ENCODE data around the gene OR51D1.

OR51D1 gene

DNA sequence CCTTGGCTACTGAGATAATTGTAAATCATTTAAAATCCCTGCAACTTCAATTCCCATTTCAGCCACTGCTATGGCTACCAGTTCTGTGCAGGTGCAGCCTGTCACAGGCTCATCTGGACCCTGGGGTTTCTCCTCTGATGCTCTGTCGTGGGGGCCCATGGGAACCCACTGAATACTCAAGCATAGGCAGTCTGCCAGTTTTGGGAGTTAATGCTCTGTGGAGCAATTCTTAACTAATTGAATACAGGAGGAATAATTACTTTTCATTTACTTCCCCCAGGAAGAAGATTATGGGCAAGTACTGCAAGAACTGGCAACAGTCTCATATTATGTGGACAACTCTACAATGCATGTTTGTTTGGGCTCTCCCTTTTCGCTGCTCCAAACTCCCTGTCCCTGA, 34.5 kb downstream of the OR51D1 start:
- Mint-ChIP-seq H3K4me1 (ENCODE audit: low read depth) (no peaks in the 10 kb centered on the region), H3K27ac (no peak overlapping the region), H3K9me3 (no peaks in the 10 kb centered on the region), H3K4me3 (no peak overlapping the region), H3K36me3 (ENCODE audit: low read depth) (no peaks in the 10 kb centered on the region), H3K27me3 (peaks cover 28% of the 10 kb centered on the region)

DNA sequence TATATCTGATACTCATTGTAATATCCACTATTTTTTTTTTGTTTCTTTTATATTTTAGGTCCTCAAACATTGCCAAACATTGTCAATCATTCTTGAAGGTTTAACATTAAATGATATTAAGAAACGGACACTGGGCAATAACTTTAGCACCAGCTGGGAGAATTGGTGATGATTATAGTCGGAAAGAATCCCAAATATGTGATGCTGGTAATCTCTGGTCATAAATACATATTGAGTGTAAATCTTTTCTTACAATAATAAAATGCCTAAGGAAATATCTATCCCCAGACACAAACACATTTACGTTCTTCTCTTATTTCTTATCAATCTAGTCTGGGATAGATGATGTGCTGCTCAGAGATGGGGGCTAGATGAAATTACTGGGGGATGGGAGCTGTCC, 35.2 kb downstream of the OR51D1 start:
- H3K27ac Mint-ChIP-seq: no peak overlapping the region
- peaks cover 28% of the 10 kb centered on the region for H3K27me3 Mint-ChIP-seq
- no peaks in the 10 kb centered on the region for H3K36me3 Mint-ChIP-seq (ENCODE audit: low read depth)
- H3K4me3 Mint-ChIP-seq: no peak overlapping the region
- no peaks in the 10 kb centered on the region for H3K4me1 Mint-ChIP-seq (ENCODE audit: low read depth)
- H3K9me3 Mint-ChIP-seq: no peaks in the 10 kb centered on the region

GRCh38 chr11:4673781-4674180, 36.5 kb downstream of the OR51D1 start:
- Mint-ChIP-seq H3K27ac (no peak overlapping the region), H3K9me3 (no peaks in the 10 kb centered on the region), H3K27me3 (peaks cover 28% of the 10 kb centered on the region), H3K4me1 (ENCODE audit: low read depth) (no peaks in the 10 kb centered on the region), H3K4me3 (no peak overlapping the region), H3K36me3 (ENCODE audit: low read depth) (no peaks in the 10 kb centered on the region)

DNA sequence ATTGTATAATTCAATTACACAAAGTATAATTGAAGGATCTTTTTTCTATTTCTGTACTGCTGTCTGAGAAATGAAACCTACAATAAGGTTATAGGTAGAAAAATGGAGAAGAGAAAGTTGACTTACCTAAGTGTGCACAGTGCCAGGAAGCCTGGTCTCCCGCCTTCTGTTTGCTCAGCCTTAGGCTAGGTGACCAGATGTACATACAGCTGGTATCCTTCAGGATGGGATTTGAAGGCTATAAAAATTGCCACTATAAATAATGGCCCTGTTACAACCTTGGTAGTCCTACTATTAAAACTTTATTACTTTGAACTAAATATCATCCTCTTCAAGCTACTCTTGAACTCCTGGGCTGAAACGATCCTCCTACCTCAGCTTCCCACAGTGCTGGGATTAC, 40.7 kb downstream of the OR51D1 start:
- Mint-ChIP-seq H3K4me3 (no peak overlapping the region), H3K27ac (no peak overlapping the region), H3K36me3 (ENCODE audit: low read depth) (no peaks in the 10 kb centered on the region), H3K4me1 (ENCODE audit: low read depth) (no peaks in the 10 kb centered on the region), H3K9me3 (no peaks in the 10 kb centered on the region), H3K27me3 (peaks cover 24% of the 10 kb centered on the region)

GRCh38 chr11:4680341-4680740, 43.1 kb downstream of the OR51D1 start:
- Mint-ChIP-seq H3K27ac (no peak overlapping the region), H3K27me3 (peaks cover 19% of the 10 kb centered on the region), H3K4me3 (no peak overlapping the region), H3K9me3 (no peaks in the 10 kb centered on the region), H3K36me3 (ENCODE audit: low read depth) (no peaks in the 10 kb centered on the region), H3K4me1 (ENCODE audit: low read depth) (no peaks in the 10 kb centered on the region)

GRCh38 chr11:4682623-4683419, 45.5 kb downstream of the OR51D1 start:
- Mint-ChIP-seq H3K4me3 (no peak overlapping the region), H3K36me3 (ENCODE audit: low read depth) (no peaks in the 10 kb centered on the region), H3K4me1 (ENCODE audit: low read depth) (no peaks in the 10 kb centered on the region), H3K27me3 (peaks cover 11% of the 10 kb centered on the region), H3K9me3 (no peaks in the 10 kb centered on the region), H3K27ac (no peak overlapping the region)

DNA sequence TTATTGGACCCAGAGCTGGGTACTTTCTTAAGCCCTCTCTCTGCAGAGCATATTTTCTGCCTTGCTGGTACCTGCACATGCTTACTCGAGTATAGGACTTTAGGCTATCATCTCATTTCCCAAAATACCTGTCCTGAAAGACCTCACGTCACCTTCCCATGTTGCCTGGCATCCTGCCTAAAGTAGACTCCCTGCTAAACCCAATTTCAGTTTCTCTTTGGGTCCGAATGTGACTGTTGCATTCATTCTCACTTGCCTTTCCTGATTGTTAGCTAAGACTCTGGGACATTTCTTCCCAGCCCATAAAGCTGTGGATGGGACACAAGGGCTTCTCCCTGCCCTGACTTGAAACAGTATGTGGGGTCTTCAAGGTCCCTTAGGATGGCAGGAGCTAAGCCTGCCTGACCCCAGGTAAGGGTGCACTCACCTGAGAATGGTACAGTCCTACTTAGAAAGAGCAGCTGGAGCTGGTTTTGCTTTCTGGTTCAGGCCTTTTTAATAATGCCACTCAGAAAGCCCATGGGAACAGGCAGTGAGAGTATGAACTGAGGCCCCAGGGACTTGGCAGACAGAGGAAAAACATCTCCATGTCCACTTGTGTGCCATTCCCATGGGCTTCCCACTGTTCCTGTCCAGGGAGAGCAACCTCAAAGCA, 47.5 kb downstream of the OR51D1 start:
- Mint-ChIP-seq H3K27ac (no peak overlapping the region), H3K9me3 (no peaks in the 10 kb centered on the region), H3K4me3 (no peak overlapping the region), H3K4me1 (ENCODE audit: low read depth) (no peaks in the 10 kb centered on the region), H3K36me3 (ENCODE audit: low read depth) (no peaks in the 10 kb centered on the region), H3K27me3 (peaks cover 11% of the 10 kb centered on the region)

Data from stimulated activated naive CD8-positive, alpha-beta T cell treated with anti-CD3 and anti-CD28 coated beads, Interleukin-15, Interleukin-2, amounts not matched to agents 100 ng/mL and 50 ng/mL, for 24 hours (primary cell).